Measurements from ENCODE around the gene NID2.

The NID2 gene

GRCh38 chr14:52051251-52051650 is 17.6 kb downstream of the NID2 start:
- Histone ChIP-seq H3K27me3 (ENCODE audit: control insufficient read depth, insufficient read depth, low read length) (no peaks in the 10 kb centered on the region), H3K9me3 (ENCODE audit: control insufficient read depth, insufficient read depth, low read length) (no peaks in the 10 kb centered on the region), H3K4me3 (ENCODE audit: low read depth, low read length) (no peak overlapping the region), H3K36me3 (ENCODE audit: control insufficient read depth, insufficient read depth, low read length) (no peaks in the 10 kb centered on the region), H3K4me1 (ENCODE audit: control insufficient read depth, insufficient read depth, low read length) (peaks cover 4% of the 10 kb centered on the region), H3K9ac (ENCODE audit: low read depth, low read length) (no peak overlapping the region)

- Histone ChIP-seq H3K9me3 (ENCODE audit: control insufficient read depth, insufficient read depth, low read length) (no peaks in the 10 kb centered on the region), H3K9ac (ENCODE audit: low read depth, low read length) (no peak overlapping the region), H3K4me1 (ENCODE audit: control insufficient read depth, insufficient read depth, low read length) (peaks cover 4% of the 10 kb centered on the region), H3K36me3 (ENCODE audit: control insufficient read depth, insufficient read depth, low read length) (no peaks in the 10 kb centered on the region), H3K4me3 (ENCODE audit: low read depth, low read length) (no peak overlapping the region), H3K27me3 (ENCODE audit: control insufficient read depth, insufficient read depth, low read length) (no peaks in the 10 kb centered on the region)
These were observed 18.9 kb downstream of the NID2 start for GRCh38 chr14:52049721-52050588.

- no peak overlapping the region for H3K4me3 ChIP-seq (ENCODE audit: low read depth, low read length)
- no peaks in the 10 kb centered on the region for H3K27me3 ChIP-seq (ENCODE audit: control insufficient read depth, insufficient read depth, low read length)
- peaks cover 4% of the 10 kb centered on the region for H3K4me1 ChIP-seq (ENCODE audit: control insufficient read depth, insufficient read depth, low read length)
- H3K36me3 ChIP-seq (ENCODE audit: control insufficient read depth, insufficient read depth, low read length) = no peaks in the 10 kb centered on the region
- no peak overlapping the region for H3K9ac ChIP-seq (ENCODE audit: low read depth, low read length)
- H3K9me3 ChIP-seq (ENCODE audit: control insufficient read depth, insufficient read depth, low read length) = no peaks in the 10 kb centered on the region
These were observed 19.6 kb downstream of the NID2 start for GRCh38 chr14:52049271-52049670.

- Histone ChIP-seq H3K9ac (ENCODE audit: low read depth, low read length) (no peak overlapping the region), H3K36me3 (ENCODE audit: control insufficient read depth, insufficient read depth, low read length) (no peaks in the 10 kb centered on the region), H3K9me3 (ENCODE audit: control insufficient read depth, insufficient read depth, low read length) (no peaks in the 10 kb centered on the region), H3K4me1 (ENCODE audit: control insufficient read depth, insufficient read depth, low read length) (peaks cover 4% of the 10 kb centered on the region), H3K27me3 (ENCODE audit: control insufficient read depth, insufficient read depth, low read length) (no peaks in the 10 kb centered on the region), H3K4me3 (ENCODE audit: low read depth, low read length) (no peak overlapping the region)
These were observed 20.1 kb downstream of the NID2 start for GRCh38 chr14:52048641-52049204.

GRCh38 chr14:52048116-52048515 is 20.7 kb downstream of the NID2 start:
- Histone ChIP-seq H3K4me1 (ENCODE audit: control insufficient read depth, insufficient read depth, low read length) (peaks cover 4% of the 10 kb centered on the region), H3K36me3 (ENCODE audit: control insufficient read depth, insufficient read depth, low read length) (no peaks in the 10 kb centered on the region), H3K27me3 (ENCODE audit: control insufficient read depth, insufficient read depth, low read length) (no peaks in the 10 kb centered on the region), H3K9me3 (ENCODE audit: control insufficient read depth, insufficient read depth, low read length) (no peaks in the 10 kb centered on the region), H3K4me3 (ENCODE audit: low read depth, low read length) (no peak overlapping the region), H3K9ac (ENCODE audit: low read depth, low read length) (no peak overlapping the region)

GRCh38 chr14:52046376-52046917 is 22.4 kb downstream of the NID2 start:
- H3K4me3 ChIP-seq (ENCODE audit: low read depth, low read length) = no peak overlapping the region
- H3K4me1 ChIP-seq (ENCODE audit: control insufficient read depth, insufficient read depth, low read length) = peaks cover 4% of the 10 kb centered on the region

GRCh38 chr14:52044791-52045522 is 23.9 kb downstream of the NID2 start:
- peaks cover 4% of the 10 kb centered on the region for H3K4me1 ChIP-seq (ENCODE audit: control insufficient read depth, insufficient read depth, low read length)
- no peak overlapping the region for H3K9ac ChIP-seq (ENCODE audit: low read depth, low read length)
- no peak overlapping the region for H3K4me3 ChIP-seq (ENCODE audit: low read depth, low read length)

More at GRCh38 chr14:52046376-52046917, 22.4 kb downstream of the NID2 start:
- Histone ChIP-seq H3K36me3 (ENCODE audit: control insufficient read depth, insufficient read depth, low read length) (no peaks in the 10 kb centered on the region), H3K9me3 (ENCODE audit: control insufficient read depth, insufficient read depth, low read length) (no peaks in the 10 kb centered on the region), H3K27me3 (ENCODE audit: control insufficient read depth, insufficient read depth, low read length) (no peaks in the 10 kb centered on the region), H3K9ac (ENCODE audit: low read depth, low read length) (no peak overlapping the region)

GRCh38 chr14:52043690-52044089 is 25.2 kb downstream of the NID2 start:
- H3K9me3 ChIP-seq (ENCODE audit: control insufficient read depth, insufficient read depth, low read length) = no peaks in the 10 kb centered on the region
- no peak overlapping the region for H3K9ac ChIP-seq (ENCODE audit: low read depth, low read length)
- no peaks in the 10 kb centered on the region for H3K27me3 ChIP-seq (ENCODE audit: control insufficient read depth, insufficient read depth, low read length)
- no peaks in the 10 kb centered on the region for H3K4me1 ChIP-seq (ENCODE audit: control insufficient read depth, insufficient read depth, low read length)
- H3K4me3 ChIP-seq (ENCODE audit: low read depth, low read length) = no peak overlapping the region
- no peaks in the 10 kb centered on the region for H3K36me3 ChIP-seq (ENCODE audit: control insufficient read depth, insufficient read depth, low read length)

More at GRCh38 chr14:52044791-52045522, 23.9 kb downstream of the NID2 start:
- H3K9me3 ChIP-seq (ENCODE audit: control insufficient read depth, insufficient read depth, low read length) = no peaks in the 10 kb centered on the region
- H3K36me3 ChIP-seq (ENCODE audit: control insufficient read depth, insufficient read depth, low read length) = no peaks in the 10 kb centered on the region
- H3K27me3 ChIP-seq (ENCODE audit: control insufficient read depth, insufficient read depth, low read length) = no peaks in the 10 kb centered on the region

GRCh38 chr14:52042371-52043289 is 26.2 kb downstream of the NID2 start:
- Histone ChIP-seq H3K4me3 (ENCODE audit: low read depth, low read length) (no peak overlapping the region), H3K36me3 (ENCODE audit: control insufficient read depth, insufficient read depth, low read length) (no peaks in the 10 kb centered on the region), H3K9ac (ENCODE audit: low read depth, low read length) (no peak overlapping the region), H3K9me3 (ENCODE audit: control insufficient read depth, insufficient read depth, low read length) (no peaks in the 10 kb centered on the region), H3K27me3 (ENCODE audit: control insufficient read depth, insufficient read depth, low read length) (no peaks in the 10 kb centered on the region), H3K4me1 (ENCODE audit: control insufficient read depth, insufficient read depth, low read length) (no peaks in the 10 kb centered on the region)

- Histone ChIP-seq H3K4me1 (ENCODE audit: control insufficient read depth, insufficient read depth, low read length) (no peaks in the 10 kb centered on the region), H3K4me3 (ENCODE audit: low read depth, low read length) (no peak overlapping the region), H3K27me3 (ENCODE audit: control insufficient read depth, insufficient read depth, low read length) (no peaks in the 10 kb centered on the region), H3K9ac (ENCODE audit: low read depth, low read length) (no peak overlapping the region), H3K9me3 (ENCODE audit: control insufficient read depth, insufficient read depth, low read length) (no peaks in the 10 kb centered on the region), H3K36me3 (ENCODE audit: control insufficient read depth, insufficient read depth, low read length) (no peaks in the 10 kb centered on the region)
These were observed 28.3 kb downstream of the NID2 start for GRCh38 chr14:52040598-52040997.
